Measurements from ENCODE around the gene LIPH.
"Not testable (repeated sequence)": the region's sequence is repeated elsewhere in the genome, so short reads cannot be mapped to it uniquely, and the experiment has no call there.

LIPH gene

DNA sequence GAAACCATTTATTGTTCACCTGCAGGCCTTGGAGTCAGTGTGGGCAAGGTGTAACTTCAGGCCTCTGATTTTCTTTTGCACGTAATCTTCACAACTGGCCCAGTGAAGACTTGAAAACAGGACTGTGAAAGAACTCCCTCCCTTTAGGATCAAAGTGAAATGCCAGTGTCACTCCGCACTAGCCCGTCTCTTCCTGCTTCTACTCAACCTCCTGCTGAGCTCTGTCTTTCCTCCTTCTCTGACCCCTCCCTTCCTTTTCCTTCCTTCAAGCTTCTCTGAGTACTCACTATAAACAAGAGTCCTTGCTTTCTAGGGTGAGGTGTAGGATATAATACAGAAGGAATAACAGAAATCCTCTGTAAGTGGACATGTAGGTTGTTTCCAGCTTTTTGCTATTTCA is 82.1 kb downstream of the LIPH start:
- TF ChIP-seq CTCF (IDR thresholded peaks at IDR 0.05; ENCODE audit: low read depth, low read length, poor library complexity, severe bottlenecking) (no peak), EZH2phosphoT487 (IDR thresholded peaks at IDR 0.05; ENCODE audit: borderline replicate concordance, low read length) (no peak)
- Histone ChIP-seq H3K9me3 (ENCODE audit: control insufficient read depth, insufficient read depth, low read length) (no peaks in the 10 kb centered on the region), H3K9me2 (replicated peaks; ENCODE audit: control insufficient read depth, low read length) (no peaks in the 10 kb centered on the region), H3K27ac (ENCODE audit: low read depth, low read length) (no peak overlapping the region), H3K79me2 (ENCODE audit: control insufficient read depth, low read length) (no peaks in the 10 kb centered on the region), H3K4me1 (ENCODE audit: control insufficient read depth, low read length) (no peaks in the 10 kb centered on the region), H3F3A (ENCODE audit: control insufficient read depth, insufficient read depth) (no peaks in the 10 kb centered on the region), H3K4me2 (ENCODE audit: low read length) (no peak overlapping the region), H3K4me3 (ENCODE audit: low read length) (no peak overlapping the region), H3K36me3 (ENCODE audit: control insufficient read depth, low read length) (no peaks in the 10 kb centered on the region), H4K20me1 (ENCODE audit: control insufficient read depth, insufficient read depth, low read depth, low read length) (no peaks in the 10 kb centered on the region), H3K27me3 (ENCODE audit: control insufficient read depth, low read length) (no peaks in the 10 kb centered on the region)

DNA sequence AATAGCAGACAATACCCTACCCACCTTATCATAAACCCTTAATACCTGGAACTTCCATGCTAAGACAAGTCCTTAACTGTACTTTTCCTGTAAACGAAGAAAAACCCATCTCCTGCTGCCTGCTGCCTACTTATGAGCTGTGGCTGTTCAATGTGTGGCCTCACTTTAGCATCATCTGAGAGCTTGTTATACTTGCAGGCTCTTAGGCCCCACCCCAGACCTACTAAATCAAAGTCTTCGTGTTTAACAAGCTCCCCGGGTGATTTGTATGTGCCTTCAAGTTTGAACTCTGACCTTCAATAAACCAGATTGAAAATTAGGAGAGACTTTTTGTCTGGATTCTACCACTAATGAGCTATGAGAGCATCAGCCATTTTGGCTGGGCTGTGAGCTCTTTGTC is 82.8 kb downstream of the LIPH start:
- TF ChIP-seq CTCF (IDR thresholded peaks at IDR 0.05; ENCODE audit: low read depth, low read length, poor library complexity, severe bottlenecking) (no peak), EZH2phosphoT487 (IDR thresholded peaks at IDR 0.05; ENCODE audit: borderline replicate concordance, low read length) (no peak)
- Histone ChIP-seq H3K4me3 (ENCODE audit: low read length) (no peak overlapping the region), H3K9me2 (replicated peaks; ENCODE audit: control insufficient read depth, low read length) (no peaks in the 10 kb centered on the region), H3K27ac (ENCODE audit: low read depth, low read length) (no peak overlapping the region), H3F3A (ENCODE audit: control insufficient read depth, insufficient read depth) (no peaks in the 10 kb centered on the region), H3K27me3 (ENCODE audit: control insufficient read depth, low read length) (no peaks in the 10 kb centered on the region), H3K4me2 (ENCODE audit: low read length) (no peak overlapping the region), H3K79me2 (ENCODE audit: control insufficient read depth, low read length) (no peaks in the 10 kb centered on the region), H4K20me1 (ENCODE audit: control insufficient read depth, insufficient read depth, low read depth, low read length) (no peaks in the 10 kb centered on the region), H3K36me3 (ENCODE audit: control insufficient read depth, low read length) (no peaks in the 10 kb centered on the region), H3K9me3 (ENCODE audit: control insufficient read depth, insufficient read depth, low read length) (no peaks in the 10 kb centered on the region), H3K4me1 (ENCODE audit: control insufficient read depth, low read length) (no peaks in the 10 kb centered on the region)

- H3K36me3 ChIP-seq (ENCODE audit: control insufficient read depth, low read length); H3K4me2 ChIP-seq (ENCODE audit: low read length); H3K27ac ChIP-seq (ENCODE audit: low read depth, low read length); H3F3A ChIP-seq (ENCODE audit: control insufficient read depth, insufficient read depth); H4K20me1 ChIP-seq (ENCODE audit: control insufficient read depth, insufficient read depth, low read depth, low read length); H3K27me3 ChIP-seq (ENCODE audit: control insufficient read depth, low read length); H3K79me2 ChIP-seq (ENCODE audit: control insufficient read depth, low read length); H3K4me1 ChIP-seq (ENCODE audit: control insufficient read depth, low read length); H3K4me3 ChIP-seq (ENCODE audit: low read length); H3K9me3 ChIP-seq (ENCODE audit: control insufficient read depth, insufficient read depth, low read length); H3K9me2 ChIP-seq (replicated peaks; ENCODE audit: control insufficient read depth, low read length): not testable (repeated sequence)
These were observed 86.3 kb downstream of the LIPH start for GRCh38 chr3:185466123-185466522.

DNA sequence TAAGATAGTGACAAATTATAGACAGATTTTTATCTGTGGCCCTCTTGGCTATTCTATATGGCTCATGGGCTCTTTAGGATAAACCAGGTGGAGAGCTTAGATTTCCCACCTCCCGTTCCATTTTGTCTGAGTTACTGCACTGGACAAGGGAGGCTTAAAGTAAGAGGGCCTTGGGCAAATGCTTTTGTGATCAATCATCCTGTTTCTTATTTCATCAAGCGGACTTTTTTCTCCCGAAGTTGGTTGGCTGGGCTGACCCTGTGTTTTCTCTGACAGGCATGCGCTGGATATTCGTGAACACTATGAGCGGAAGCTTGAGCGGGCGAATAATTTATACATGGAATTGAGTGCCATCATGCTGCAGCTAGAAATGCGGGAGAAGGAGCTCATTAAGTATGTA is 86.9 kb downstream of the LIPH start:
- TF ChIP-seq EZH2phosphoT487 (IDR thresholded peaks at IDR 0.05; ENCODE audit: borderline replicate concordance, low read length) (no peak), CTCF (IDR thresholded peaks at IDR 0.05; ENCODE audit: low read depth, low read length, poor library complexity, severe bottlenecking) (no peak)
- H3K27me3 ChIP-seq (ENCODE audit: control insufficient read depth, low read length) = no peaks in the 10 kb centered on the region
- no peak overlapping the region for H3K4me2 ChIP-seq (ENCODE audit: low read length)
- H3F3A ChIP-seq (ENCODE audit: control insufficient read depth, insufficient read depth) = no peaks in the 10 kb centered on the region
- no peaks in the 10 kb centered on the region for H3K9me2 ChIP-seq (replicated peaks; ENCODE audit: control insufficient read depth, low read length)
- no peaks in the 10 kb centered on the region for H3K36me3 ChIP-seq (ENCODE audit: control insufficient read depth, low read length)
- H3K79me2 ChIP-seq (ENCODE audit: control insufficient read depth, low read length) = no peaks in the 10 kb centered on the region
- H3K4me3 ChIP-seq (ENCODE audit: low read length) = no peak overlapping the region
- no peaks in the 10 kb centered on the region for H3K9me3 ChIP-seq (ENCODE audit: control insufficient read depth, insufficient read depth, low read length)
- no peaks in the 10 kb centered on the region for H4K20me1 ChIP-seq (ENCODE audit: control insufficient read depth, insufficient read depth, low read depth, low read length)
- no peak overlapping the region for H3K27ac ChIP-seq (ENCODE audit: low read depth, low read length)
- no peaks in the 10 kb centered on the region for H3K4me1 ChIP-seq (ENCODE audit: control insufficient read depth, low read length)
